SK-N-MC (cell line): Measurements from ENCODE around the gene CHST12.

ENCODE experiments used
- EZH2 ChIP-seq: fragments of 200-600 bp; sonication (generic); IDR thresholded peaks from one replicate; pipeline ENCODE4 v1.6.1; 2017; ENCODE audit warnings: antibody characterized with exemption
- FOXP2 ChIP-seq: optimal IDR thresholded peaks from 2 replicates; pipeline ENCODE3; 2011; ENCODE audit warnings: mild to moderate bottlenecking, moderate library complexity; ENCODE audit not compliant: insufficient read depth; ENCODE audit errors: extremely low read length, control extremely low read depth
- POLR2AphosphoS5 ChIP-seq: IDR thresholded peaks from 2 replicates; pipeline ENCODE4 v1.6.1; 2012; ENCODE audit warnings: mild to moderate bottlenecking, low read depth, low read length, borderline replicate concordance

DNA sequence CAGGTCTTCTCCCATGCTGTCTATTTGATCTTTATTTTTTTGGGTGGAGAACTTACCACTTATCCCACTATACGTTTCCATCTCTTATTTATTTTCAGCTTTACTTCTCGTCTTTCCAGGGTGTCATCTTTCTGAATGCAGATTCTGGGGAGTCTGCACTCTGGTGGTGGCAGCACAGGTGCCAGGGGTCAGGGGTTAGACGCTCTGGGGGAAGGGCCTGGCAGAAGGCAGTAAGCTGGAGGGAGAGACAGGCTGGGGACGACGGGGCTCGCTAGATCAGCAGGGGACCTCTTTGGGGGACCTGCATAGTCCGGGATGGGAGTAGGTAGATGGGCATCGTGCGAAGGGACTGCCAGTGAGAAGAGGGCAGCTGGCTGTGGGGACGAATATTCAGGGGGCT is 22.3 kb downstream of the CHST12 start:
- TF ChIP-seq EZH2: no peak
- no peak for TF ChIP-seq POLR2AphosphoS5
- no peak for TF ChIP-seq FOXP2
